GM18907 (cell line): ENCODE measurements around the gene ARSB.

ENCODE experiments used
- ATAC-seq: cut with Tn5 transposase; IDR thresholded peaks from one replicate; pipeline ENCODE4 v1.9.1; 2021; ENCODE audit warnings: mild to moderate bottlenecking, moderate library complexity; ENCODE audit not compliant: unreplicated experiment

The ARSB gene

GRCh38 chr5:78760366-78760765 lies 224.7 kb downstream of the ARSB start:
- ATAC-seq, result no peak

DNA sequence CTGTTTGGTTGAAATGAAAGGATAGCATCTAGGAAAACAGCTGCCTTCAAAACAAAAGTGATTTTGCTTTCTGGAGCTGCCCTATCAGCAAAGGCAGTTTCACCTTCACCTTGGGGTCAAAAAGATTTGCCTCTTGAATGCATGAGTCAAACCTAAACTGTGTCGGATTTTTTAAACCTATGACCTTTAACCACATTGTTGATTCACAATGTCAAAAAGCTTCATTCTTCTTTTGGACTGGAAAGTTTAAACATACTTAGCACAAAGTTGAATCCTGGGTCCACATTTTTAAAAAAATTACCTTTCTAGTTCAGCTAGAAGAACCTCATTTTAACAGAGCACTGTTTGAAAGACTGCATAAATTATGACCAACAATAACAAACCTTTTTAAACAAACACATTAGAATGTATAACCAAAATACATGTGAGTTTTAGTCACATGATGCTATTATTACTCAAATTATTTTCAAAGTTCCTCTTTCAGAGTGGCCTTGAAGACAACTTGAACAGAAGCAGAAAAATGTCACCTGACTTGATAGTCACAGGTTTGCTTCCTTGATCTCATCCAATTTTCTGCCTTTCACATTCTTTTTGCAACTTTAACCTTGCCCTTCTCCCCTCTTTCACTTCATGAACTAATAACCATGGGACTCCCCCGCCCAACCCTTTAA lies 226.8 kb downstream of the ARSB start:
- ATAC-seq, result peak; percentile 67

DNA sequence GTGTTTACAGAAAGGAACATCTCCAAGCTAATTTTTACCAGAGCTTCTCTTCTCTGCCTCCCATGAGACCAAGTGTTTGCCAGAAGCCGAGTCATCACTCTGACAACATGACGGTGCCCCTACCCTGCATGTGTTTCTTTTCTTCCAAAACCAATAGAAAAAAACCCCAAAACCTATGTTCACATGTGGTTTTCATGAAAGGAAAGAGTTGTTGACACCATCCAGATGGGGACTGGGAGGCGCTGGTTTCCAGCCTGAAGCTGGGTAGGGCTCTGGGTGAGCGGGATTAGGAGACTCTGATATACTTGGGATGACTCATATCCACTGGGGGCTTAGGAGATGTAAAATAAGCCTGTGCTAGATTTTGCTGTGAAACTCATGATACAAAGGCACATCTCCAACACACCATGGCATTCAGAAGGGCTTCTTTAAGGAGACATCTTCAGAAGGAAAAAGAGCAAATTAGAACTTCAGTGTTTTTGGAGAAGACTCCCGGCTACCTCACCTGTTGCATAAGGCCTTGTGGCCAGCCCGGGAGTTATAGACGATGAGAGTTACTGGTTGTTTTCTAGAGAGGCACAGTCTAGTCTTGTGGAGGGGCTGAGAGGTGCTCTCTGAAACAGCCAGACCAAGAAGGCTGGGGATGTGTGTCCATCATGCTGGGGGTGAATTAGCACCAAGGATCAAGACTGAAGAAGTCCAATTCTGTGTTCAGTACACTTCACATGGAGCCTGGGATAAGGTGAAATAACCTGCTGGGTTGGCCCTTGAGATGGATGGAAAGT lies 227.6 kb downstream of the ARSB start:
- peak; percentile 51 for ATAC-seq

- peak; percentile 16 for ATAC-seq
Measured at GRCh38 chr5:78756858-78757257, 228.3 kb downstream of the ARSB start.

DNA sequence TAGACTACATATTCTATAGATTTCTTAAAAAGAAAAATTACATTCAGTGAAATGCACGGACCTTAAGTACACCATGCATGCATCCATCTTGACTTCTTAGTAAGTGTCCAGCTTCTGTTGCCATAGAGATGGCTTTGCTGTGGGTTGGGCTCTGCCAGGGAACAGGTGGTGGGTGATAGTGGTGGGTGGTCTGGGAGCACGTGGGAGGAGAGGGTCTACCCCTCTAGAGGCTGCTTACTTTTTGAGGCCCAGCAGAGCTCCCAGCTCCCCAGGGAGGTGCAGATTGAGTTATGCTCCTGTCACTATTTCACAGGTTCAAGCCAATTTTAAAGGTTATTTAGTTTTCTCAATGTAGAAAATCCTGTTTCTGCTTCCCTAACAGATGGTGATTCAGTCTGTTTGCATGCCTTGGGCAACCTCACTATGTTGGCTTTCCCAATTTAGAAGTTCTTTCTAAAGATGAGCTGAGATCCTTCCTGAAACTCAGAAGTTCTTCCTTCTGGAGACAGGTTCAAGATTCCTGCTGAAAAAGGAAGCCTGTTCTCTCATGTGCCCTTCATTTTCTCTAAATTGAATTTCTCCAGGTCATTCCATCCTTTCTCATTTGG lies 229.2 kb downstream of the ARSB start:
- no peak for ATAC-seq

DNA sequence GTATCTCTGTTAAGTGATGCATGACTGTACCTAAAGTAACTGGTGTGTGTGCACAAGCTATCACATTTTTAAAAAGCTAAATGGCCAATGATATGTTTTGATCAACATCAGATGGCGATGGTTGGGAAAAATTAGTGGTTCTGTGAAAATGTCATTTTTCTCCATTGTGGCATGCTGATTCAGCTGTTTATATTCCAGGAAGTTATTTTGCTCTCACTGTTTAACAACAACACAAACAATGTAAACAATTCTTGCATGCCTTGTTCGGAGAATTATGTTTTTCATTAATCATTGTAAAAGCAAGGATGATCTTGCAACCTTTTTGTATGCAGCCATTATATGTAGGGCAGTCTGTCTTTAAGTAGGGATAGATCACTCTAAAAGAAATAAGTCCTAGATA lies 230.5 kb downstream of the ARSB start:
- ATAC-seq, result no peak

- ATAC-seq, result no peak
Measured at GRCh38 chr5:78753093-78753531, 232.0 kb downstream of the ARSB start.

DNA sequence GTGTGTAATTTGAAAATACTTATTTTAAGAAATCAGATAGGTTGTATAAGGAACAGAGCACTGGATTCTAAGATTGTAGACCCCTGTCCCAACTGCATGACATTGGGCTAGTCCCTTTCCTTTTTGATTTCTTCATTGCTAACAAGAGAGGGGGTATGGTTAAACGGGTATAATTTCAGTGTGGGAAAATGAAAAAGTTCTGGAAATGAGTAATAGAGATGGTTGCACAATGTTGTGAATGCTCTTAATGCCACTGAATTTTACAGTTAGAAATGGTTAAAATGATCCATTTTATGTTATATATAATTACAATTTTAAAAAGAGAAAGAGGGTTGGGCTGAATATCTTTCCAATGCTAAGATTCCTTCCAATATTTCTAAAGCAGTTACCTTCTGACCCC lies 233.2 kb downstream of the ARSB start:
- no peak for ATAC-seq

GRCh38 chr5:78750281-78750680 lies 234.8 kb downstream of the ARSB start:
- no peak for ATAC-seq

DNA sequence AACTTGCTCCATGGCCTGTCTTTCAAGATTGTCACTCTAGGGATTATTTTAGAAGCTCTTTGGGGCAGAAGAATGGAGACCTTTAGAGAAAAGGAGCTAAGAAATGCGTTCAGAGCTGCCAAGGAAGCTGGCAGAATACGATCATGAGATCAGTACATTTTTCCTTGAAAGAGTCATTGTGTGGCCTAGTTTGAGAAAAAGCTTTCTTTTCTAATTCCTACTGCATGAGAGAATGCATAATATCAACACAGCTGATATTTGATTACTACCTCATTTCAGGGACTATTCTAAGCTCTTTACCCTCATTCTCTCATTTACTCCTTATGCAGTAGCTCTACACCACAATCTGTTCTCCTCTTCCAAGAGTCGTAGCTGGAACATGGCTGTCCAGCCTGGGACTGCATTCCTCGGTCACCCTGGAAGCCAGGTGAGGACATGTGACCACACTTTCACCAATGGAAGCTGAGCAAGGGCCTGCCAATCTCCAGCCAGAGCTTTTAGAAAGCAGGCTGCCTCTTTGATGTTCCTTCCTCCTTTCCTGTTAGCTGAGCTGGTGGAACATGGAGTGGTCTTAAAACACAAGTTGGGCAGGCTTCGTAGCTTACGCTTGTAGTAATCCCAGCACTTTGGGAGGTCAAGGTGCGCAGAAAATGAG lies 237.3 kb downstream of the ARSB start:
- ATAC-seq, result no peak

DNA sequence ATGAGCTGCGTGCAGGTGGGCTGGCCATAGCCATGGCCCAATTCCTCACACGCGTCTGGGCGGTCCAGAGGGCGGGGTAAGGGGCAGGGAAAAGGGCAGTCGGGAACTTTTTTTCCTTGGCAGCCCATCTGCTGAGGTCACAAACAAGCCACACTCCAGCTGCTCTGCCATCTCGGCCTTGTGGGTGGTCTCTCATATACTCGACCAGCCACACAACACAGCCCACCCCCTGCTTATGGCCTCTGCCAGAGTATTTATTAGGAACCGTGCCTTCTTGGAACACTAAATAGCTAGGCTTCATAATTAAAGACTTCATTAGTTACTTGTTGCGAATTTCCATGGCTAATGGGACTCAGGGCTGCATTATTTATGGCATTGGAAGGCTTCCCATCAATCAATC lies 238.1 kb downstream of the ARSB start:
- ATAC-seq, result no peak

- ATAC-seq, result no peak
Measured at GRCh38 chr5:78746021-78746770, 238.9 kb downstream of the ARSB start.

DNA sequence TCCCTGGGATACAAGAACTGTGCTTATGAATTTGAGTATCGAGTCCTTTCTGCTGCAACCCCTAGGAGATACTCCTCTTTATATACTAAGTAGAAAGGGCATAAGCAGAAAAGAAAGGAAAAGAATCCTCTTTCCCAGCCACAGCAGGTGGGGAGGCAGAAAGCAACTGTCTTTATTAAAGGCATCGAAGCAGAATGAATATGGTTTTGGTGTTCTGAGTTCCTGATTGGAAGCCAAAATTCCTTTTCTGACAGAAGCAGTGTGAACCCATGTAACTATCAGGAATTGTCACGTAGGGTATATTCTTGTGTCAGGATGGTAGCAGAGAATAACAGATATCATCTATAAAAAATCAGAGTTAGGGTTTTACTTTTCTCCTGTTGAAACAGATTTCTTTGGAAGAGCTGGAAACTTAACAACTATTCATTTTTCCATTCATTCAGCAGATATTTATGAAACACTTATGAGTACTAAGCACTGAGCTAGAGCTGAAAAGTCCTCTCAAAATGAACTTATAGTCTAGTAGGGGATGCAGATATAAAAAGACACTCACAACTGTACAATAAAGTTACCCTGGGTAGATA lies 240.1 kb downstream of the ARSB start:
- ATAC-seq, result no peak

DNA sequence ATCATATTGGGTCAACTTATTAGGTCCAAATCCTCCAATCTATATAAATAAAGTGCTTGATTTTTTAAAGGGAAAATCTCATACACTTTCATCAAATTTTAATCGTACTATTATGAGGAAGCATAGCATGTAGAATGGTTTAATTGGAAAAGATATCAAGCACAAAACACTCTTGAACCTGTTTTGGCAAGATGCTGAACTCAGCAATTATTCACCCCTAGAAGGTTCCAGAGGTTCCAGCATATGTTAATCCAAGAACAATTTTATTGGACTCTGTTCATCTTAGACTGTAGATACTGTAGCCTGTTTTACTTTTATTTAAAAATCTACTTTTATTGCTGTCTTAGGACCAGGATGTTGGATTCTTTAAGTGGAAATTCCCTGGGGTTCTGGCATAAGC lies 244.1 kb downstream of the ARSB start:
- no peak for ATAC-seq

- no peak for ATAC-seq
Measured at GRCh38 chr5:78738693-78739300, 246.3 kb downstream of the ARSB start.

- ATAC-seq, result no peak
Measured at GRCh38 chr5:78738104-78738503, 247.0 kb downstream of the ARSB start.

GRCh38 chr5:78735834-78736463 lies 249.2 kb downstream of the ARSB start:
- no peak for ATAC-seq

GRCh38 chr5:78734950-78735349 lies 250.2 kb downstream of the ARSB start:
- ATAC-seq, result no peak

- no peak for ATAC-seq
Measured at GRCh38 chr5:78734094-78734845, 250.8 kb downstream of the ARSB start.
